OCI-M1 (cell line): ENCODE measurements around the gene BEND6.
"Not testable (repeated sequence)": the region's sequence is repeated elsewhere in the genome, so short reads cannot be mapped to it uniquely, and the experiment has no call there.

ENCODE experiments used
- DNase-seq: peaks from one replicate; lab custom pipeline; 2025; lab: John Stamatoyannopoulos, UW

The BEND6 gene

GRCh38 chr6:57033228-57033627, 78.3 kb downstream of the BEND6 start:
- no peak for DNase-seq

- no peak for DNase-seq
Observed at GRCh38 chr6:57035549-57035948, 80.6 kb downstream of the BEND6 start.

DNA sequence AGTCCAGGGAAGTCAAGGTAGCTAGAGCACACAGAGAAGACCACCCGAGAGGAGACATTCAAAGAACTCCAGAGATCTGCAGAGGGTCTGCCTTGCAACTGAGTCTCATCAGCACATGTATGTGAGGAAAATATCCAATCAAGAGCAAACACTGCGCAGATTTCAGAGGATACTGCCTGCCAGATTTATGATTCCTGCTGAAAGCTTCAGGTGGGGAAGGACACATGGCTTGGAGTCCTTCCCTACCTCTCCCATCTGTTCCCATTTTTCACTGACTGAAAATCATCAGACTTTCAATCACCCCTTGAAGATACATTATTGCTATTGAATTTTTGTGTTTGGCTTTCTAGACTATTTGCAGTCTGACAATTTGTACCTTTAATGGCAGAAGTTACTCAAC, 84.0 kb downstream of the BEND6 start:
- DNase-seq, result no peak

- DNase-seq, result peak; percentile 62
Observed at GRCh38 chr6:57040011-57040410, 85.1 kb downstream of the BEND6 start.

GRCh38 chr6:57044061-57044460, 89.2 kb downstream of the BEND6 start:
- DNase-seq, result not testable (repeated sequence)

GRCh38 chr6:57044568-57044967, 89.7 kb downstream of the BEND6 start:
- DNase-seq, result no peak

GRCh38 chr6:57046332-57047256, 91.7 kb downstream of the BEND6 start, which contains the start of gene KIAA1586:
Gene KIAA1586, plus strand, starts transcription at chr6:57046693. Its CDS starts 63 bp downstream, at chr6:57046756.
- DNase-seq, result peak; percentile 97

- DNase-seq, result not testable (repeated sequence)
Observed at GRCh38 chr6:57047257-57047585, 92.3 kb downstream of the BEND6 start.

DNA sequence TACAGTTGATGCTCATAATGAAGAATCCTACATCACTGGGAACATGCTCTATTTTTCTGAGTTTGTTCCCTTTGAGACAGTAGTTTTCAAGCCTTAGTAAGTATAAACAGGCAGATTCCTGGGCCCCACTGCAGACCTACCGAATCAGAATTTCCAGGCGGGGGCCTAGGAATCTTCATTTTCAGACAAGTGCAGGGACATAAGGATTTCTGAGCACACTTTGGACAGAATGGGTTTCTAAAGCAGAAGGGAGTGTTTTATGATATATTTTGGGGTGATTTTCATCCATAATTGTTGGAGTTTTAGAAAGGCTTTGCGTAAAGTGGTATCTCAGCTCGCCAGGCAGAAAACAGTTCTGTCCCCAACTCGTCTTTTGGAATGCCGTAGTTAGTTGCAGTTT, 93.0 kb downstream of the BEND6 start:
- peak; percentile 43 for DNase-seq

DNA sequence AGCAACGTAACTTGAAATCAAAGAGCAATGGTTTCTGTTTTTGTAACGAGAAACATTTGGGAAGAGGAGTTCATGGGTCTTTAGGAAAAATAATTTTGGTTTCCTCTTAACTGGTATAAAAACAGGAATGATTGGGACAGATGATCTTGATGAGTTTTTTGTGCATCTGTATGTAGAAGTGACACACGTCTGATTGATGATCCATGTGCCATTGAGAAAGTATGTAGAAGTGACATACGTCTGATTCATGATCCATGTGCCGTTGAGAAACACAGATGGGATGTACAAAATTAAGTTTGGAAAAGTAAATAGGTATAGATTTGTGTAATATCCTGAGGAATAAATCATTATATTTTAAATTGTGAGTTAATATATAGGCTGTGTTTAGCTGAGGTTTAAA, 93.7 kb downstream of the BEND6 start:
- DNase-seq, result peak; percentile 38

GRCh38 chr6:57063847-57064246, 108.9 kb downstream of the BEND6 start:
- DNase-seq, result no peak

DNA sequence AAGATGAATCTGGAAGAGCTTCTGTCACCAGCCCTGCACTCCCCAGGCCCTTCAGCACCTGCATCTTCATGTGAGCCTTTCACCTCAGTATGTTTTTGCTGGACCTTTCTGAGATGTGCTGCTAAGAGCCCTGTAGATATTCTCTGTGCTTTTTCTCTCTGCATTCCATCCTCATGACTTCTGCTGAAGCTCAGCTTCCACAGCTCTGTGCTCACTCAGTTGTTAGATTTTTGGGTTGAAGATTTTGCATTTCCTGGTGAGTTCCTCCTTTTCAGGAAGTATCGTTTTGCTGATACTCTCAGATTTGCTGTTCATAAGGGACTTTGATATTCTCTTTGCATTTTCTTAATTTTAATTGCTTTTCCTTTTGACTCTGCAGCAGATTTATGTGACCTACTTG, 109.9 kb downstream of the BEND6 start:
- DNase-seq, result no peak

DNA sequence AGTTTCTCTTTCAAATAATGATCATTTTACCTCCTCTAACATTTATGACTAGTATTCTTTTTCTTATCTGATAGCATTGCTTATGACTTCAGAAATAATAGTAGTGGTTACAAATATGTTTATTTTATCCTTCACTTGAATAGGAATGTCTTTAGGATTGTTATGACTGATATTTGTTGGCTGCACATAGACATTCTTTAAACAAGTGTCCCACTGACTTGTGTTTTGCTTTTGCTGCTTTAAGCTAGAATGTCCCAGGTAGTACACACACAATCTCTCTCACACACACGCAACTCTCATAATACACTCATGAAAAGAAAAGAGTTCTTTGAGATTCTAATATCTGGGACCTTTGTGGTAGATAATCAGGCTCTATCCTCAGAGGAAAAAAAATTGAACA, 113.2 kb downstream of the BEND6 start:
- DNase-seq, result no peak

GRCh38 chr6:57069228-57069627, 114.3 kb downstream of the BEND6 start:
- DNase-seq, result no peak

- DNase-seq, result no peak
Observed at GRCh38 chr6:57069920-57070331, 115.0 kb downstream of the BEND6 start.

DNA sequence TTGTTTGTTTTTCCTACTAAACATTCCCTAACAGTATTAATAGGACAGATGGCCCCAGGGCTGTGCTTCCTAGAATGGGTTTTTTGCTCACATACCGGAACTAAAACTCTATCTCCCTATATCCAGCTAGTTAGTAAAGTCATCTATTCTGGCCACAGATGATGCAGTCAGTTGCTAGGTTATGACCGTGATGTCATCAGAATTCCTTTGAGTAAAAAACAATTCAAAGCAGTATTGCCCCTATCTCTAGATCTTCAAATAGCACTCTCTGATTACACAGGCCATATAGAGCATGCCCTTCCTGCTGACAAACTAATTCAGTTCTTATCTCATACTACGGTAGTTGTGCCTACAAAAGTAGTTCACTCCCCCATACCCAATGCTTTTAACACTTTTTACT, 117.2 kb downstream of the BEND6 start:
- DNase-seq, result peak; percentile 29

DNA sequence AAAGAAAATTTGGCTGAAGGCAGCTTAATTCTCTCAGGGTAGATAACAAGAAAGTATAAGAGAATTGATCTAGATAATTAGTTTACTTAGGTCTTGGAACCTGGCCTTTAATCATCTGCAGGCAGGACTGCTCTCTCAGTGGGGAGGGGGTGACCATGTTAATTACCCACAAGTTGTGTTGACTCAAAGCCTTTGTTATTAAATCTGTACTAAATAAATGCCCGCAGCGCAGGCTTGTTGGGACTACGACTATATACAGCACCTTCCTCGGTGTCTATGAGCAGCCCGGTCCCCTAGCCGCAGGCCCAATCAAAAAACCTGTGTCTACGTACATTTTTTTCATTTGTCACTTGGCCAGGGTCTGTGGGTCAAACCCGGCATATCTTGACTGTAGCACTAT, 119.5 kb downstream of the BEND6 start:
- no peak for DNase-seq

DNA sequence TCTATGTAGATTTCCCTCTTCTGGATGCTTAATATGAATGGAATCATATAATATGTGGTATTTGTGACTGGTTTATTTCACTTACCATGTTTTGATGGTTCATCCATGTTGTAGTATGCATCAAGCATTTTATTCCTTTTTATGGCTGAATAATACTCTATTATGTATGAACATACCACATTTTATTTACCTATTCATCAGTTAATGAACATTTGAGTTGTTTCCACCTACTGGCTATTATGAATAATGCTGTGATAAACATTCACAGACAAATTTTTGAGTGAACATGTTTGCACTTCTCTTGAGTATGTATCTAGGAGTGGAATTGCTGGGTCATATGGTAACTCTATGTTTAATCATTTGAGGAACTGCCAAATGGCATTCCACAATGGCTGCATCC, 120.2 kb downstream of the BEND6 start:
- no peak for DNase-seq
